ENCODE results near the gene CSH2. TPM values are rescaled to one million over a fixed set of nuclear protein-coding genes. Genes with fewer than 3 reads are reported as not detected.

Gene CSH2
- not detected in 2 replicates for total RNA-seq

DNA sequence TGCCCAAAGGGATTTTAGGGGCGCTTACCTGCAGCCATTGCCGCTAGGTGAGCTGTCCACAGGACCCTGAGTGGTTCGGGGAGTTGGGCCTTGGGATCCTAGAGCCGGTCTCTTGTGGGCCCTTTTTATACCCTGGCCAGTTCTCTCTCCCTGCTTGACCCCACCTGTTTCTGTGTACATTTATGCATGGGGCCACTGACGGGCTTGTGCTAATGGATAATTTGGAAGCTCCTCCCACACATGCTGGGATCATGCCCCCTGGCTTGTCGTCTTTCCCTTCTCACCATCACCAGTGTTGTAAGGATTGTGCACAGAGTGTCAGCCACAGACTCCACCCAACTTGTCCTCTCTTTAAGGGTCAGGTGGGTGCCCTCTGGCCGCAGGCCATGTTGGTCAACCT lies at the start of gene CSH2:
Gene CSH2, minus strand, starts transcription at position 101 of the 400 bp plus-strand sequence. Its CDS starts 63 bp downstream, at position 38.

DNA sequence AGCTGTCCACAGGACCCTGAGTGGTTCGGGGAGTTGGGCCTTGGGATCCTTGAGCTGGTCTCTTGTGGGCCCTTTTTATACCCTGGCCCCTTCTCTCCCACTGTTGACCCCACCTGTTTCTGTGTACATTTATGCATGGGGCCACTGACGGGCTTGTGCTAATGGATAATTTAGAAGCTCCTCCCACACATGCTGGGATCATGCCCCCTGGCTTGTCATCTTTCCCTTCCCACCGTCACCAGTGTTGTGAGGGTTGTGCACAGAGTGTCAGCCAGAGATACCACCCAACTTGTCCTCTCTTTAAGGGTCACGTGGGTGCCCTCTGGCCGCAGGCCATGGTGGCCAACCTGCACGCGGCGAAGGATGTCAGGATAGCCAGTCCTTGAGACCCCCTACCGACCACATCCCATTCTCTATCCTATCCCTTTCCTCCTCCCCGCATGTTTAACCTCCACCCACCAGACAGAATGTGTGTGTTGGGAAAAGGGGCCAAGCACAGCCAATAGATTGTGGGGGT lies 45.4 kb upstream of the CSH2 start, which contains the start of gene GH1:
Gene GH1, minus strand, starts transcription at position 51 of the 517 bp plus-strand sequence. CDS start 63 bp downstream, outside the sequence.

DNA sequence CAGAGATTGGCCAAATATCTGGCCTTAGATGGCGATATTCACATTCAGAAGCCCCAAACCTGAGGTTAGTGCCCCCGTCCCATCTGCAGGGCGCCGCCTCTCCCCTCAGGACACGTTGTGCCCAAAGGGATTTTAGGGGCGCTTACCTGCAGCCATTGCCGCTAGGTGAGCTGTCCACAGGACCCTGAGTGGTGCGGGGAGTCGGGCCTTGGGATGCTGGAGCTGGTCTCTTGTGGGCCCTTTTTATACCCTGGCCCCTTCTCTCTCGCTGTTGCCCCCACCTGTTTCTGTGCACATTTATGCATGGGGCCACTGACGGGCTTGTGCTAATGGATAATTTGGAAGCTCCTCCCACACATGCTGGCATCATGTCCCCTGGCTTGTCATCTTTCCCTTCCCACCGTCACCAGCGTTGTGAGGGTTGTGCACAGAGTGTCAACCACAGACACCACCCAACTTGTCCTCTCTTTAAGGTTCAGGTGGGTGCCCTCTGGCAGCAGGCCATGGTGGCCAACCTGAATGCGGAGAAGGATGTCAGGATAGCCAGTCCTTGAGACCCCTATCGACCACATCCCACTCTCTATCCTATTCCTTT lies 37.7 kb upstream of the CSH2 start, which contains the start of gene CSHL1:
Gene CSHL1, minus strand, starts transcription at position 218 of the 595 bp plus-strand sequence. Its CDS starts 62 bp downstream, at position 156.

DNA sequence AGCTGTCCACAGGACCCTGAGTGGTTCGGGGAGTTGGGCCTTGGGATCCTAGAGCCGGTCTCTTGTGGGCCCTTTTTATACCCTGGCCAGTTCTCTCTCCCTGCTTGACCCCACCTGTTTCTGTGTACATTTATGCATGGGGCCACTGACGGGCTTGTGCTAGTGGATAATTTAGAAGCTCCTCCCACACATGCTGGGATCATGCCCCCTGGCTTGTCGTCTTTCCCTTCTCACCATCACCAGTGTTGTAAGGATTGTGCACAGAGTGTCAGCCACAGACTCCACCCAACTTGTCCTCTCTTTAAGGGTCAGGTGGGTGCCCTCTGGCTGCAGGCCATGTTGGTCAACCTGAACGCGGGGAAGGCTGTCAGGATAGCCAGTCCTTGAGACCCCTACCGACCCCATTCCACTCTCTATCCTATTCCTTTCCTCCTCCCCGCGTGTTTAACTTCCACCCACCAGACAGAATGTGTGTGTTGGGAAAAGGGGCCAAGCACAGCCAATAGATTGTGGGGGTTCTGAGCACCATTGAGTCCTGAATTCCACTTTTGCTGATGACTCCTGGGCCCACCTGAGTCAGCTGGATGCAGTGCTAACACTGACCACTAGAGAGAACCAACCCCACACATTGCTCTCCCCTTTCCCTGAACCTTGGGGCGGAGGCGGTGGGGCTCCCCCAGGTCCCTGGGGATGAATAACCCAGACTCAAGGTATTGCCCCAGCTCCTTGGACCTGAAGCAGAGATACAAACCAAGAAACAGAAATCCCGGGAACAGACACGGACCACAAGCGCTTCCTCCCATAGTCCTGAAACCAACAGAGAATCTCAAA lies 23.3 kb upstream of the CSH2 start, which contains the start of gene CSH1:
Gene CSH1, minus strand, starts transcription at position 51 of the 831 bp plus-strand sequence. CDS start 63 bp downstream, outside the sequence.

GRCh38 chr17:63881935-63882601 lies 8.6 kb upstream of the CSH2 start, which contains the start of gene GH2:
Gene GH2, minus strand, starts transcription at chr17:63881944. Its CDS starts 143 bp downstream, at chr17:63881801.

DNA sequence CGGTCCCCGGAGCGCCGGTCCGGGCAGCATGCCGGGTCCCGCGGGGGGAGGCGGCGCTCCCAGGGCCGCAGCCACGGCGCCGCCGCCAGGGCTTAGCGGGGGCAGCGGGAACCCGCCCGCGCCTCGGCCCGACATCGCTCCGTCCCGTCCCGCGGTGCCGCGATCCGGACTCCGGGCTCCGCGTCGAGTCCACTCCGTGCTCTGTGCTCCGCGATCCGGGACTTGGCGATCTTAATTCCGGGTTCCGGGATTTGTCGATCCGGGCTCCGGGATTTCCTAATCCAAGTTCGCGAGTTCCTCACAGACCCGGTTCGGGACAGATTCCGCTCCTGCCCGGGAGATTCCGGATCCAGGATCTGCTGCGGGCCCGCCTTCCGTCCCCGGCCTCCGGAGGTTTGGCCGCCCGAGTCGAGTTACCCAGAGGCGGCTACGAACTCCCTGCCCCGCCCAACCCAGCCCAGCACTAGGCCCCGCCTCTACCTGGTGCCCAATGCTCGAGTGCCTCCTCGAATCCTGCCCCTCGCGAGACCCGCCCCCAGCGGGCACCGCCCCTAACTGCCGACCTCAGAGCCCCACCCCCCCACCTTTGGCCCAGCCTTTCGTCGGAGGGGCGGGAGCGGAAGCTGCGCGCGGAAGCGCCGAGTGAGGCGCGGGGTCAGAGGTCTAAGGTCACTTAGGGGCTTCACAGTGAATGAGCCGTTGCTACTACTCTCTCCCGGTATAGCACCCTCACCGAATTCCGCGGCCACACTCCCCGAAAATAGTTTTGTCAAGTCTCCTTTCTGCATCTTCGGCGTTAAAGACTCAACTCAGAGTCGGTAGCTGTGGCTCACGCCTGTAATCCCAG lies 30.7 kb downstream of the CSH2 start, which contains the start of gene SMARCD2:
Gene SMARCD2, minus strand, starts transcription at position 146 of the 847 bp plus-strand sequence. Its CDS starts 11 bp downstream, at position 135.

GRCh38 chr17:63827002-63827800 lies 46.3 kb downstream of the CSH2 start, which contains the start of the genes FTSJ3 and PSMC5:
Gene FTSJ3, minus strand, starts transcription at chr17:63827663. Its CDS starts 761 bp downstream, at chr17:63826902.
Gene PSMC5, plus strand, starts transcription at chr17:63827431. Its CDS starts 60 bp downstream, at chr17:63827491.

Other genes with a start within 250 kb of the CSH2 start
- gene LIMD2, start 173.6 kb downstream of the CSH2 start, total RNA-seq, result 1.8 and 3.8 TPM in 2 replicates
- 13.9 and 16.5 TPM in 2 replicates for gene STRADA, start 131.9 kb downstream of the CSH2 start, total RNA-seq
- 55.9 and 79.0 TPM in 2 replicates for gene CCDC47, start 100.1 kb downstream of the CSH2 start, total RNA-seq
- 45.1 and 62.3 TPM in 2 replicates for gene DDX42, start 99.5 kb downstream of the CSH2 start, total RNA-seq
- 58.3 and 69.9 TPM in 2 replicates for gene PSMC5, start 46.2 kb downstream of the CSH2 start, total RNA-seq
- 51.3 and 54.5 TPM in 2 replicates for gene FTSJ3, start 46.0 kb downstream of the CSH2 start, total RNA-seq
- gene SMARCD2, start 31.0 kb downstream of the CSH2 start, total RNA-seq, result 78.7 and 93.3 TPM in 2 replicates
- not detected in 2 replicates for gene GH2, start 8.3 kb upstream of the CSH2 start, total RNA-seq
- gene CSH1, start 22.9 kb upstream of the CSH2 start, total RNA-seq, result not detected in 2 replicates
- not detected in 2 replicates for gene CSHL1, start 37.6 kb upstream of the CSH2 start, total RNA-seq
- not detected in 2 replicates for gene GH1, start 45.2 kb upstream of the CSH2 start, total RNA-seq
- 0.18 and 0.43 TPM in 2 replicates for gene CD79B, start 58.7 kb upstream of the CSH2 start, total RNA-seq
- under 0.01 TPM in 1 of 2 replicates, not detected in the other for gene SCN4A, start 99.2 kb upstream of the CSH2 start, total RNA-seq
- 0.28 and 0.57 TPM in 2 replicates for gene PRR29, start 124.7 kb upstream of the CSH2 start, total RNA-seq
- 1.4 and 3.1 TPM in 2 replicates for gene ICAM2, start 147.0 kb upstream of the CSH2 start, total RNA-seq